Smooth muscle cell (in vitro differentiated cells): ENCODE measurements around the gene GREM2. TPM values are rescaled to one million over a fixed set of nuclear protein-coding genes. Genes with fewer than 3 reads are reported as not detected.

Experiments
- DNase-seq: peaks from one replicate; lab custom pipeline; 2025; ENCODE audit not compliant: unreplicated experiment; lab: John Stamatoyannopoulos, UW
- H2AFZ ChIP-seq: fragments of 200-600 bp; sonication (generic); 2 replicates; pipeline ENCODE4 v1.6.0; 2016; ENCODE audit warnings: antibody characterized with exemption, low read depth, mild to moderate bottlenecking
- H3F3A ChIP-seq: fragments of 200-600 bp; sonication (generic); 2 replicates; pipeline ENCODE4 v1.6.0; 2017; ENCODE audit warnings: antibody characterized with exemption, low read depth
- H3K27ac ChIP-seq: fragments of 200-600 bp; sonication (generic); 2 replicates; pipeline ENCODE4 v1.5.1; 2016; ENCODE audit warnings: low read depth, mild to moderate bottlenecking
- H3K27me3 ChIP-seq: fragments of 200-600 bp; sonication (generic); 2 replicates; pipeline ENCODE4 v1.6.1; 2016; ENCODE audit warnings: low read depth, mild to moderate bottlenecking
- H3K36me3 ChIP-seq: fragments of 200-600 bp; sonication (generic); 2 replicates; pipeline ENCODE4 v1.5.1; 2016; ENCODE audit warnings: low read depth
- H3K4me1 ChIP-seq: fragments of 200-600 bp; sonication (generic); 2 replicates; pipeline ENCODE4 v1.5.1; 2016; ENCODE audit warnings: low read depth
- H3K4me2 ChIP-seq: fragments of 200-600 bp; sonication (generic); 2 replicates; pipeline ENCODE4 v1.6.0; 2016; ENCODE audit warnings: mild to moderate bottlenecking
- H3K4me3 ChIP-seq: fragments of 200-600 bp; sonication (generic); 2 replicates; pipeline ENCODE4 v1.5.1; 2016; ENCODE audit warnings: mild to moderate bottlenecking
- H3K79me2 ChIP-seq: fragments of 200-600 bp; sonication (generic); 2 replicates; pipeline ENCODE4 v1.6.0; 2016; ENCODE audit warnings: low read depth, mild to moderate bottlenecking
- H3K9ac ChIP-seq: fragments of 200-600 bp; sonication (generic); 2 replicates; pipeline ENCODE4 v1.6.0; 2016; ENCODE audit warnings: low read depth
- H3K9me3 ChIP-seq: fragments of 200-600 bp; sonication (generic); replicated peaks from 2 replicates; pipeline ENCODE4 v1.5.1; 2016; ENCODE audit warnings: low read depth
- H4K20me1 ChIP-seq: fragments of 200-600 bp; sonication (generic); 2 replicates; pipeline ENCODE4 v1.6.0; 2016; ENCODE audit warnings: low read depth
- WGBS: methylation state at CpG from one replicate; pipeline ENCODE4 v1.1.7; 2016; ENCODE audit warnings: low lambda C conversion rate; 5-methylcytosine and 5-hydroxymethylcytosine counted together
- polyA plus RNA-seq: library from polyadenylated mRNA; unstranded; fragments of >200 nt; fragmentation: Nextera tagmentation; extraction: Ambion mirVana; gene quantifications from 2 replicates; pipeline ENCODE4 v1.2.1, GENCODE V29; 2016
- total RNA-seq: library from RNA; depleted of rRNA; stranded (reverse); fragments of >200 nt; gene quantifications from 2 replicates; pipeline ENCODE4 v1.2.3, GENCODE V29; 2014
- TF ChIP-seq, protein P1 (sequence below): fragments of 200-600 bp; sonication (generic); IDR thresholded peaks from 2 replicates; pipeline ENCODE4 v1.5.1; 2017; ENCODE audit warnings: borderline replicate concordance, mild to moderate bottlenecking, antibody characterized with exemption; ENCODE audit not compliant: insufficient read depth, poor library complexity, severe bottlenecking

The GREM2 gene
- total and polyA plus RNA-seq, 2 experiments from 2014 or later = 8.0 to 15.1 TPM

DNA sequence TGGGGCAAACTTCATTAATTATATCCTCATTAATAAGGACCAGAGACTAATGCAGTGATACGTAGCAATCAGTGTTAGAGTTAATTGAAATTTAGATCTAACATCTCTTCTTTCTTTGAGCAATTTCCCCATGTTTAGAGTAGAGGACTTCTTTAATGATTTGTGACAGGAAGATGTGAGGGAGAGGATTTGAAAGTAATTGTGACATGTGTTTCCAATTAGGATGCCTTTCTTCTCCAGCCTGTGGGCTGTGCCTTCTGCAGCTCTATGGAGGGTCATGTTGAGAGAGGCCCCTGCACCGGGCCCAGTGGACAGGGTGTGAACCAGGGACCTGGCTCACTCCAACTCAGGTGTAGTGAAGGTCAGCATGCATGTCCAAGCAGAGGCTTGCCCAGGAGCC is 103.0 kb downstream of the GREM2 start:
- Histone ChIP-seq H3K4me3 (no peak overlapping the region), H2AFZ (no peak overlapping the region), H3K4me2 (no peak overlapping the region), H3K79me2 (no peaks in the 10 kb centered on the region), H3K9ac (no peak overlapping the region), H3K4me1 (no peaks in the 10 kb centered on the region), H4K20me1 (no peaks in the 10 kb centered on the region), H3K9me3 (no peaks in the 10 kb centered on the region), H3F3A (no peaks in the 10 kb centered on the region), H3K27ac (no peak overlapping the region), H3K27me3 (no peaks in the 10 kb centered on the region), H3K36me3 (no peaks in the 10 kb centered on the region)
- 40% methylated on average over 2 of the region's 2 CpGs for WGBS
- TF ChIP-seq, protein P1, sequence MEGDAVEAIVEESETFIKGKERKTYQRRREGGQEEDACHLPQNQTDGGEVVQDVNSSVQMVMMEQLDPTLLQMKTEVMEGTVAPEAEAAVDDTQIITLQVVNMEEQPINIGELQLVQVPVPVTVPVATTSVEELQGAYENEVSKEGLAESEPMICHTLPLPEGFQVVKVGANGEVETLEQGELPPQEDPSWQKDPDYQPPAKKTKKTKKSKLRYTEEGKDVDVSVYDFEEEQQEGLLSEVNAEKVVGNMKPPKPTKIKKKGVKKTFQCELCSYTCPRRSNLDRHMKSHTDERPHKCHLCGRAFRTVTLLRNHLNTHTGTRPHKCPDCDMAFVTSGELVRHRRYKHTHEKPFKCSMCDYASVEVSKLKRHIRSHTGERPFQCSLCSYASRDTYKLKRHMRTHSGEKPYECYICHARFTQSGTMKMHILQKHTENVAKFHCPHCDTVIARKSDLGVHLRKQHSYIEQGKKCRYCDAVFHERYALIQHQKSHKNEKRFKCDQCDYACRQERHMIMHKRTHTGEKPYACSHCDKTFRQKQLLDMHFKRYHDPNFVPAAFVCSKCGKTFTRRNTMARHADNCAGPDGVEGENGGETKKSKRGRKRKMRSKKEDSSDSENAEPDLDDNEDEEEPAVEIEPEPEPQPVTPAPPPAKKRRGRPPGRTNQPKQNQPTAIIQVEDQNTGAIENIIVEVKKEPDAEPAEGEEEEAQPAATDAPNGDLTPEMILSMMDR = no peak
- no peak for DNase-seq

GRCh38 chr1:240508201-240508600 is 103.8 kb downstream of the GREM2 start:
- H3K4me2 ChIP-seq = no peak overlapping the region

DNA sequence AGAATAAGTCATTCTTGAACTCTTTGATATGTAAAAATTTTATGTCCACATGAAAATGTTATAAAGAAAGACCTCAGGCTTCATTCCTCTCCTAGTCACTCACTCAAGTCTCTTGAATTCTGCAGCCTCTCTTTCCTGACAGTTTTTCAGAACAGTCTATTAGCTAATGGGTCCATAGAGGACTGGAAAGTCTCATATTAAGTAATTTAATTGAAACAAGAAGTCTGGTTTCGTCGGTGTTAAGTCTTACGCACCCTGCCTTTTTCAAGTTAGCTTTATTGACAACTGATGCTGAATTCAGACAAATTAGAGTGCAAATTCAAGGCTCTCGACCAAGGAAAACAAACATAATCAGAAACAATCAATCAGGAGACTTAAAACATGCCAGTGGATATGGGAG is 105.8 kb downstream of the GREM2 start:
- no peaks in the 10 kb centered on the region for H3K4me1 ChIP-seq

More at GRCh38 chr1:240508201-240508600, 103.8 kb downstream of the GREM2 start:
- Histone ChIP-seq H3K27me3 (no peaks in the 10 kb centered on the region), H4K20me1 (no peaks in the 10 kb centered on the region), H3F3A (peaks cover 6% of the 10 kb centered on the region), H3K9ac (no peak overlapping the region), H2AFZ (no peak overlapping the region), H3K4me1 (no peaks in the 10 kb centered on the region), H3K36me3 (no peaks in the 10 kb centered on the region), H3K27ac (no peak overlapping the region), H3K9me3 (no peaks in the 10 kb centered on the region), H3K4me3 (no peak overlapping the region), H3K79me2 (no peaks in the 10 kb centered on the region)
- DNase-seq = no peak
- TF ChIP-seq, protein P1 = no peak
- WGBS = 41% methylated on average over 3 of the region's 3 CpGs

GRCh38 chr1:240503558-240503957 is 108.4 kb downstream of the GREM2 start:
- H3K9me3 ChIP-seq = no peaks in the 10 kb centered on the region
- no peaks in the 10 kb centered on the region for H4K20me1 ChIP-seq
- H2AFZ ChIP-seq = no peak overlapping the region
- no peak overlapping the region for H3K4me3 ChIP-seq
- DNase-seq = no peak
- H3K27ac ChIP-seq = no peak overlapping the region
- H3K79me2 ChIP-seq = no peaks in the 10 kb centered on the region
- H3K27me3 ChIP-seq = no peaks in the 10 kb centered on the region
- WGBS = 0% methylated on average over 1 of the region's 1 CpG
- H3K4me1 ChIP-seq = no peaks in the 10 kb centered on the region
- peaks cover 7% of the 10 kb centered on the region for H3F3A ChIP-seq
- H3K4me2 ChIP-seq = no peak overlapping the region
- TF ChIP-seq, protein P1 = no peak
- no peaks in the 10 kb centered on the region for H3K36me3 ChIP-seq
- no peak overlapping the region for H3K9ac ChIP-seq

More for the DNA sequence above, 105.8 kb downstream of the GREM2 start:
- Histone ChIP-seq H3K4me3 (no peak overlapping the region), H4K20me1 (no peaks in the 10 kb centered on the region), H3K79me2 (no peaks in the 10 kb centered on the region), H3K4me2 (no peak overlapping the region), H3F3A (peaks cover 7% of the 10 kb centered on the region), H3K9me3 (no peaks in the 10 kb centered on the region), H3K36me3 (no peaks in the 10 kb centered on the region), H3K9ac (no peak overlapping the region), H3K27ac (no peak overlapping the region), H2AFZ (no peak overlapping the region), H3K27me3 (no peaks in the 10 kb centered on the region)
- TF ChIP-seq, protein P1 = no peak
- no peak for DNase-seq
- WGBS = 79% methylated on average over 4 of the region's 4 CpGs
